Activated CD8-positive, alpha-beta memory T cell treated with anti-CD3 and anti-CD28 coated beads, Interleukin-2, amount 10 ng/mL, durations not matched to agents 7 days and 5 days (primary cell): ENCODE measurements around the gene SMAD3. TPM values are rescaled to one million over a fixed set of nuclear protein-coding genes. Genes with fewer than 3 reads are reported as not detected.
A peak's percentile ranks its signal among the peaks of the same experiment; 100 is the strongest.
"Not testable (repeated sequence)": the region's sequence is repeated elsewhere in the genome, so short reads cannot be mapped to it uniquely, and the experiment has no call there.

Experiments used
- ATAC-seq: fragments of 150-1000 bp; cut with Tn5 transposase; one replicate; pipeline ENCODE4 v1.10.0; 2021; ENCODE audit warnings: moderate library complexity
- CTCF ChIA-PET: fragments of 350-600 bp; sonication (Branson Sonifier 250); formaldehyde crosslinking; loops from one replicate; lab custom pipeline; 2021; ENCODE audit warnings: antibody characterized with exemption; lab: Charles Lee
- DNase-seq: peaks from one replicate; pipeline ENCODE4 v3.0.0-alpha.2; 2020
- H3K27ac Mint-ChIP-seq: one replicate; pipeline ENCODE4 v1.8.0; 2021; ENCODE audit warnings: mild to moderate bottlenecking, mixed read lengths
- H3K27me3 Mint-ChIP-seq: one replicate; pipeline ENCODE4 v1.8.0; 2021; ENCODE audit warnings: mixed read lengths
- H3K36me3 Mint-ChIP-seq: one replicate; pipeline ENCODE4 v1.8.0; 2021; ENCODE audit warnings: mild to moderate bottlenecking, mixed read lengths
- H3K4me1 Mint-ChIP-seq: one replicate; pipeline ENCODE4 v1.8.0; 2021; ENCODE audit warnings: mixed read lengths
- H3K4me3 Mint-ChIP-seq: one replicate; pipeline ENCODE4 v1.8.0; 2021; ENCODE audit warnings: mild to moderate bottlenecking, moderate library complexity, mixed read lengths
- H3K9me3 Mint-ChIP-seq: one replicate; pipeline ENCODE4 v1.8.0; 2022; ENCODE audit warnings: low read depth, mixed read lengths
- total RNA-seq, 2 experiments: library from RNA; stranded (reverse); gene quantifications; one replicate each; pipeline ENCODE4 v1.2.3, GENCODE V29; 2021

The SMAD3 gene
- total RNA-seq, 2 experiments from 2014 or later = 87.1 to 88.0 TPM

GRCh38 chr15:67025719-67026609 lies 39.4 kb upstream of the SMAD3 start:
- CTCF ChIA-PET = interaction anchor here (1.0 kb wide), 1 partner anchor 12 kb away, joined by 4 read pairs; no protein-coding TSS in a partner anchor
- Mint-ChIP-seq H3K4me1 (peaks cover 19% of the 10 kb centered on the region), H3K36me3 (no peaks in the 10 kb centered on the region), H3K27ac (no peak overlapping the region), H3K9me3 (peaks cover 2% of the 10 kb centered on the region), H3K27me3 (peaks cover 12% of the 10 kb centered on the region), H3K4me3 (no peak overlapping the region)
- DNase-seq = no peak
- no peak for ATAC-seq

GRCh38 chr15:67026610-67026967 lies 38.8 kb upstream of the SMAD3 start:
- CTCF ChIA-PET = no interaction called here
- no peak for ATAC-seq

GRCh38 chr15:67028440-67028839 lies 37.0 kb upstream of the SMAD3 start:
- CTCF ChIA-PET = interaction anchor here (0.6 kb wide), 1 partner anchor 1509 kb away, joined by 3 read pairs; no protein-coding TSS in a partner anchor
- not testable (repeated sequence) for H3K4me3 Mint-ChIP-seq, ATAC-seq, H3K27me3 Mint-ChIP-seq, H3K9me3 Mint-ChIP-seq, H3K36me3 Mint-ChIP-seq, H3K27ac Mint-ChIP-seq, DNase-seq
- peaks cover 16% of the 10 kb centered on the region for H3K4me1 Mint-ChIP-seq

More at GRCh38 chr15:67026610-67026967, 38.8 kb upstream of the SMAD3 start:
- Mint-ChIP-seq H3K9me3 (peaks cover 2% of the 10 kb centered on the region), H3K27ac (no peak overlapping the region), H3K36me3 (no peaks in the 10 kb centered on the region), H3K27me3 (peaks cover 12% of the 10 kb centered on the region), H3K4me1 (peaks cover 19% of the 10 kb centered on the region), H3K4me3 (no peak overlapping the region)
- DNase-seq = no peak

- peaks cover 10% of the 10 kb centered on the region for H3K4me1 Mint-ChIP-seq
- no peaks in the 10 kb centered on the region for H3K36me3 Mint-ChIP-seq
- H3K4me3 Mint-ChIP-seq = no peak overlapping the region
- peaks cover 2% of the 10 kb centered on the region for H3K9me3 Mint-ChIP-seq
- CTCF ChIA-PET = no interaction called here
- DNase-seq (no peak), ATAC-seq (no peak)
- H3K27ac Mint-ChIP-seq = no peak overlapping the region
- H3K27me3 Mint-ChIP-seq = peaks cover 20% of the 10 kb centered on the region
Measured at GRCh38 chr15:67030036-67030762, 35.2 kb upstream of the SMAD3 start.

- Mint-ChIP-seq H3K9me3 (peaks cover 2% of the 10 kb centered on the region), H3K27ac (no peak overlapping the region), H3K36me3 (no peaks in the 10 kb centered on the region), H3K4me1 (peaks cover 4% of the 10 kb centered on the region), H3K4me3 (no peak overlapping the region), H3K27me3 (peaks cover 16% of the 10 kb centered on the region)
- no peak for DNase-seq
- CTCF ChIA-PET = no interaction called here
- ATAC-seq = no peak
Measured at GRCh38 chr15:67031331-67031730, 34.1 kb upstream of the SMAD3 start.

- peaks cover 14% of the 10 kb centered on the region for H3K27me3 Mint-ChIP-seq
- peaks cover 10% of the 10 kb centered on the region for H3K4me1 Mint-ChIP-seq
- ATAC-seq (no peak), DNase-seq (no peak)
- no peaks in the 10 kb centered on the region for H3K36me3 Mint-ChIP-seq
- CTCF ChIA-PET = no interaction called here
- no peak overlapping the region for H3K27ac Mint-ChIP-seq
- peaks cover 2% of the 10 kb centered on the region for H3K9me3 Mint-ChIP-seq
- no peak overlapping the region for H3K4me3 Mint-ChIP-seq
Measured at GRCh38 chr15:67032608-67033007, 32.8 kb upstream of the SMAD3 start.

GRCh38 chr15:67033012-67033411 lies 32.4 kb upstream of the SMAD3 start:
- DNase-seq (peak; percentile 53), ATAC-seq (peak; percentile 42)
- CTCF ChIA-PET = no interaction called here
- H3K4me3 Mint-ChIP-seq = peak overlapping the region; percentile 21
- H3K27ac Mint-ChIP-seq = no peak overlapping the region
- H3K4me1 Mint-ChIP-seq = peaks cover 12% of the 10 kb centered on the region
- peaks cover 2% of the 10 kb centered on the region for H3K9me3 Mint-ChIP-seq
- no peaks in the 10 kb centered on the region for H3K36me3 Mint-ChIP-seq
- peaks cover 14% of the 10 kb centered on the region for H3K27me3 Mint-ChIP-seq

- Mint-ChIP-seq H3K9me3 (no peaks in the 10 kb centered on the region), H3K4me1 (peaks cover 17% of the 10 kb centered on the region), H3K4me3 (peak overlapping the region; percentile 21), H3K27me3 (peaks cover 14% of the 10 kb centered on the region), H3K27ac (no peak overlapping the region), H3K36me3 (no peaks in the 10 kb centered on the region)
- peak; percentile 73 for ATAC-seq
- DNase-seq = no peak
- CTCF ChIA-PET = no interaction called here
Measured at GRCh38 chr15:67033571-67034044, 31.8 kb upstream of the SMAD3 start.

GRCh38 chr15:67035886-67036285 lies 29.5 kb upstream of the SMAD3 start:
- no peak overlapping the region for H3K27ac Mint-ChIP-seq
- H3K4me3 Mint-ChIP-seq = no peak overlapping the region
- H3K27me3 Mint-ChIP-seq = peaks cover 14% of the 10 kb centered on the region
- H3K4me1 Mint-ChIP-seq = peaks cover 36% of the 10 kb centered on the region
- ATAC-seq (no peak), DNase-seq (no peak)
- H3K36me3 Mint-ChIP-seq = no peaks in the 10 kb centered on the region
- no peaks in the 10 kb centered on the region for H3K9me3 Mint-ChIP-seq
- CTCF ChIA-PET = no interaction called here

- CTCF ChIA-PET = interaction anchor here (1.3 kb wide), 1 partner anchor 13 kb away, joined by 3 read pairs; no protein-coding TSS in a partner anchor
- Mint-ChIP-seq H3K36me3 (no peaks in the 10 kb centered on the region), H3K9me3 (no peaks in the 10 kb centered on the region), H3K4me3 (no peak overlapping the region), H3K27me3 (peaks cover 20% of the 10 kb centered on the region), H3K4me1 (peaks cover 38% of the 10 kb centered on the region), H3K27ac (no peak overlapping the region)
- ATAC-seq (no peak), DNase-seq (no peak)
Measured at GRCh38 chr15:67036775-67037555, 28.4 kb upstream of the SMAD3 start.

GRCh38 chr15:67037694-67038093 lies 27.7 kb upstream of the SMAD3 start:
- ATAC-seq = no peak
- no peaks in the 10 kb centered on the region for H3K9me3 Mint-ChIP-seq
- H3K4me3 Mint-ChIP-seq = no peak overlapping the region
- H3K27me3 Mint-ChIP-seq = peaks cover 26% of the 10 kb centered on the region
- DNase-seq = no peak
- no peaks in the 10 kb centered on the region for H3K36me3 Mint-ChIP-seq
- no peak overlapping the region for H3K27ac Mint-ChIP-seq
- CTCF ChIA-PET = interaction anchor here (1.0 to 1.3 kb wide), 2 partner anchors 12 to 14 kb away, joined by 3 to 4 read pairs; no protein-coding TSS in a partner anchor
- H3K4me1 Mint-ChIP-seq = peaks cover 45% of the 10 kb centered on the region

GRCh38 chr15:67038736-67039135 lies 26.7 kb upstream of the SMAD3 start:
- DNase-seq = no peak
- H3K36me3 Mint-ChIP-seq = no peaks in the 10 kb centered on the region
- H3K27me3 Mint-ChIP-seq = peaks cover 26% of the 10 kb centered on the region
- H3K27ac Mint-ChIP-seq = peak overlapping the region; percentile 57
- CTCF ChIA-PET = interaction anchor here (1.0 to 1.3 kb wide), 3 partner anchors 13 to 79 kb away, joined by 3 to 4 read pairs (median 3); no protein-coding TSS in a partner anchor
- H3K4me3 Mint-ChIP-seq = no peak overlapping the region
- ATAC-seq = no peak
- peaks cover 47% of the 10 kb centered on the region for H3K4me1 Mint-ChIP-seq
- H3K9me3 Mint-ChIP-seq = no peaks in the 10 kb centered on the region
